ENCODE results near the gene TSPO.

TSPO gene

GRCh38 chr22:43173976-43174720 lies 22.8 kb downstream of the TSPO start:
- no peak for TF ChIP-seq CTCF (conservative IDR thresholded peaks at IDR 0.05; ENCODE audit: low read length)
- DNase-seq (ENCODE audit: low read depth) = no peak
- no peak overlapping the region for H3K4me3 ChIP-seq (ENCODE audit: low read length)

GRCh38 chr22:43174941-43175531 lies 23.7 kb downstream of the TSPO start:
- DNase-seq (ENCODE audit: low read depth) = no peak
- H3K4me3 ChIP-seq (ENCODE audit: low read length) = no peak overlapping the region
- no peak for TF ChIP-seq CTCF (conservative IDR thresholded peaks at IDR 0.05; ENCODE audit: low read length)

DNA sequence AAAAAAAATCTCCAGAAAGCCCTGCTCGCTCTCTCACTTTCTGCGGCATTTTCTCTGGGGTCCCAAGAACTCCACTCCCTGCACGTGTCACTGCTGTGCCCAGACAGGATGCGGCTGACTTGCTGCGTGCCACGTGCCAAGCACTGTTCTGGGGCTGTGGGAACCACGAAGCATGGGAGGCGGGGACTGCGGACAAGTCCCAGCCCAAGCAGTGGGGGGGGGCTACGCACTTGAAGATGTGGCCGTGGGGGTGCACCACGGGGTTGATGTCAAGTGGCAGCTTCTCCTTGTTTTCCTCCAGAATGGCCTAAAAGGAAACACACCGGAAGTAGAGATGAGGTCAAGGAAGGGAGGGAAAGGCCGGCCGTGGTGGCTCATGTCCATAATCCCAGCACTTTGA lies 24.7 kb downstream of the TSPO start:
- no peak for DNase-seq (ENCODE audit: low read depth)
- no peak for TF ChIP-seq CTCF (conservative IDR thresholded peaks at IDR 0.05; ENCODE audit: low read length)
- no peak overlapping the region for H3K4me3 ChIP-seq (ENCODE audit: low read length)

DNA sequence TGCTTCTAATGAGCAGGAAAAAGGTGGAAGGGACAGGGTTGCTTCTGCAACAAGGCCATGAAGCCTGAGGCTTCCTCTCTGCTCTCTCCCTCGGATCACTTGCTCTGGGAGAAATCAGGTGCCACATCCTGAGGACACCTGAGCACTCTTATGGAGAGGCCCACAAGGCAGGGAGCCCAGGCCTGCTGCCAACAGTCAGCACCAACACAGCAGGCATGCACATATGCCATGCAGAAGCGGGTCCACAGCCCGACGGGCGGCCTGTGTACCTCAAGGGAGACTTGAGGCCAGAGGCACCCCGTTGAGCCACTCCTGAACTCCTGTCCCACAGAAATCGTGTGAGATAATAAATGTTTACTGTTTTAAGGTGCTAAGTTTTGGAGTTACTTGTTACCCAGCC lies 26.1 kb downstream of the TSPO start:
- no peak for TF ChIP-seq CTCF (conservative IDR thresholded peaks at IDR 0.05; ENCODE audit: low read length)
- DNase-seq (ENCODE audit: low read depth) = no peak
- H3K4me3 ChIP-seq (ENCODE audit: low read length) = no peak overlapping the region

GRCh38 chr22:43179146-43179910 lies 28.0 kb downstream of the TSPO start:
- no peak for DNase-seq (ENCODE audit: low read depth)
- H3K4me3 ChIP-seq (ENCODE audit: low read length) = no peak overlapping the region
- TF ChIP-seq CTCF (conservative IDR thresholded peaks at IDR 0.05; ENCODE audit: low read length) = no peak

- no peak for TF ChIP-seq CTCF (conservative IDR thresholded peaks at IDR 0.05; ENCODE audit: low read length)
- H3K4me3 ChIP-seq (ENCODE audit: low read length) = no peak overlapping the region
- no peak for DNase-seq (ENCODE audit: low read depth)
Observed at GRCh38 chr22:43179911-43180195, 28.5 kb downstream of the TSPO start.

GRCh38 chr22:43180670-43181069 lies 29.3 kb downstream of the TSPO start:
- H3K4me3 ChIP-seq (ENCODE audit: low read length) = no peak overlapping the region
- no peak for TF ChIP-seq CTCF (conservative IDR thresholded peaks at IDR 0.05; ENCODE audit: low read length)
- DNase-seq (ENCODE audit: low read depth) = no peak
